Mesenteric fat pad (tissue), 1 donor: ENCODE results near the gene LGALS4. TPM values are rescaled to one million over a fixed set of nuclear protein-coding genes. Genes with fewer than 3 reads are reported as not detected.
"Not testable (repeated sequence)": the region's sequence is repeated elsewhere in the genome, so short reads cannot be mapped to it uniquely, and the experiment has no call there.

Source experiments
- DNase-seq: peaks from one replicate; pipeline ENCODE4 v3.0.0-alpha.2; 2020; ENCODE audit warnings: low spot score
- total RNA-seq: library from RNA; stranded (reverse); fragmentation: NEBNext Ultra II Directional; extraction: Animal tissue kit (Norgen Biotek cat#: 25700); gene quantifications from one replicate; pipeline ENCODE4 v1.2.1, GENCODE V29; 2021
- donor health status: DM: yes; HTN: yes; CAD: no.

The LGALS4 gene
- total RNA-seq, 1 donor from 2014 or later: 3.5 TPM

DNA sequence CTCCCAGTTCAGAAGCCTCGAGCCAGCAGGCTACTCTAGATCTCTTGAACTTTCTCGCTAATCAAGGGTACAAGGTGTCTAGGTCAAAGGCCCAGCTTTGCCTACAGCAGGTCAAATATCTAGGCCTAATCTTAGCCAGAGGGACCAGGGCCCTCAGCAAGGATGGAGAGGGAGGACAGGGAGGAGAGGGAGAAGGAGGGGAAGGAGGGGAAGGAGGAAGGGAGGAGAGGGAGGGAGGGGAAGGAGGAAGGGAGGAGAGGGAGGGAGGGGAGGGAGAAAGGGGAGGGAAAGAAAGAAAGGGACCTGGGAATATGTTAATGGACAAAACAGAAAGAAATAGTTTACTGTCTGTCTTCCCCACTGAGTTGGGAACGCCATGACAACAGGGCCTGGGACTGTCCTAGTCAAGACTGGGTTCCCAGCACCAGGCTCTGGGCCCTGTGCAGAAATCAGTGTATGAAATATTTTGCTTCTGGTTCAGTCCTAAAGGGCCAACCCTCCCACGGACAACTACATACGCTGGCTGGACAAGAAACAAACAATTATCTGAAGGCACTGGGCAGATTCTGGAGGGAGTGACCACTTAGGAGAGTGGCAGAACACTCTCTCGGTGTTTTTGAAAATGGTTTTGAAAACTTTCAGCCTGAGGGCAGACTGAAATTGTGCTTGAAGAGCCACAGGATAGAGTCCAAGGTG is 14.3 kb upstream of the LGALS4 start:
- no peak for DNase-seq

DNA sequence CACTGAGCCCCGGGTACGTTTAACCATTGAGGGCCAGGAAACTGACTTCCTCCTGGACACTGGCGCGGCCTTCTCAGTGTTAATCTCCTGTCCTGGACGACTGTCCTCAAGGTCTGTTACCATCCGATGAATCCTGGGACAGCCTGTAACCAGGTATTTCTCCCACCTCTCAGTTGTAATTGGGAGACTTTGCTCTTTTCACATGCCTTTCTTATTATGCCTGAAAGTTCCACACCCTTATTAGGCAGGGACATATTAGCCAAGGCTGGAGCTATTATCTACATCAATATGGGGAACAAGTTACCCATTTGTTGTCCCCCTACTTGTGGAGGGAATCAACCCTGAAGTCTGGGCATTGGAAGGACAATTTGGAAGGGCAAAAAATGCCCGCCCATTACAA is 13.2 kb upstream of the LGALS4 start:
- DNase-seq: not testable (repeated sequence)

DNA sequence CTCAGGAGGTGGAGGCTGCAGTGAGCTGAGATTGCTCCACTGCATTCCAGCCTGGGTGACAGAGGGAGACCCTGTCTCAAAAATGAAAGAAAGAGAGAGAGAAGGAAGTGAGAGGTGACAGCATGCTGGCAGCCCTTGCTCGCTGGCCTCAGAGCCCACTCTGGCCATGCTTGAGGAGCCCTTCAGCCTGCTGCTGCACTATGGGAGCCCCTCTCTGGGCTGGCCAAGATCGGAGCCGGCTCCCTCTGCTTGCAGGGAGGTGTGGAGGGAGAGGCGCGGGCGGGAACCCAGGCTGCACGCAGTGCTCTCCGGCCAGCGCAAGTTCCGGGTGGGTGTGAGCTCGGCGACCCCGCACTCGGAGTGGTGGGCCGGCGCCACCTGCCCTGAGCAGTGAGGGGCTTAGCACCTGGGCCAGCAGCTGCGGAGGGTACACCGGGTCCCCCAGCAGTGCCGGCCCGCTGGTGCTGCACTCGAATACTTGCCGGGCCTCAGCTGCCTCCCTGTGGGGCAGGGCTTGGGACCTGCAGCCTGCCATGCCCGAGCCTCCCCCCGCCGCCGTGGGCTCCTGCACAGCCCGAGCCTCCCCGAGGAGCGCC is 8.6 kb upstream of the LGALS4 start:
- DNase-seq: not testable (repeated sequence)

DNA sequence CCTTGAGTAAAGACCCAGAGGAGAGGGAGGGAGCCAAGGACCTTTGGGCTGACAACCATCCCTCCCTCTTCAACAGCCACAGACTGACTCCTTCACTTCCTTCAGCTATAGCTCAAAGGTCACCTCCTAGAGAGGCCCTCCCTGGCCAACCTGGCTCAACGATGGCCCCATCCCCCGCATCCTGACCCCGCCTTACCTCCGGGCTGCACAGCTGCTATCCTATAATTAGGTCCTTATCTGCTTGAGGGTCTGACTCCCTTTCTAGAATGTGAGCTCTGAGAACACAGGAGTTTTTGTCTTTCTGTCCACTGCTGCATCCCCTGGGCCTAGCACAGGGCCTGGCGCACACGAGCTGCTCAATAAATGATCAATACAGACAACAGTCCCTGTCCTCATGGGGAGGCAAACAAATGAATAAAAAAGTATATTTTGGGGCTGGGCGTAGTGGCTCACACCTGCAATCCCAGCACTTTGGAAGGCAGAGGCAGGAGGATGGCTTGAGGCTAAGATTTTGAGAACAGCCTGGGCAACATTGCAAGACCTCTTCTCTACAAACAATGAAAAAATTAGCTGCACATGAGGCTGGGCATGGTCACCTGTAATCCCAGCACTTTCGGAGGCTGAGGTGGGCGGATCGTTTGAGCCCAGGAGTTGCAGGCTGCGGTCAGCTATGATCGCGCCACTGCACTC is 6.6 kb upstream of the LGALS4 start:
- no peak for DNase-seq

DNA sequence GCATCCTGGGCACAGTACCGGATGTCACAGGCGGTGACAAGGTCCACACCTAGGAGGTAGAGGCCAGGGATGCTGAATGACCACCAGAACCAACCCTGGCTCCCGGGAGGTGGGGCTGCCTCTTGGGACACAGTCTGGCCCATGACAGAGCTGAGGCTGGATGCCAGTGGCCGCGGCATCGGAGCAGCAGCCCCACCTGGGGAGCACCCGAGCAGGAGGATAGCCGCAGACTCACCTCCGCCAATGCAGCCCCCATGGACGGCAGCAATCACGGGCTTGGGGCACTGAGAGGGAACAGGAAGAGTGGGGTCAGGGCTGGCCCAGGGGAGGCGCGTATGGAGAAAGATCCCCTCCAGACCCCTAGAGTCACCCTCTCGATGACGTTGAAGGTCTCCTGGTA is 4.3 kb upstream of the LGALS4 start:
- DNase-seq: no peak

DNA sequence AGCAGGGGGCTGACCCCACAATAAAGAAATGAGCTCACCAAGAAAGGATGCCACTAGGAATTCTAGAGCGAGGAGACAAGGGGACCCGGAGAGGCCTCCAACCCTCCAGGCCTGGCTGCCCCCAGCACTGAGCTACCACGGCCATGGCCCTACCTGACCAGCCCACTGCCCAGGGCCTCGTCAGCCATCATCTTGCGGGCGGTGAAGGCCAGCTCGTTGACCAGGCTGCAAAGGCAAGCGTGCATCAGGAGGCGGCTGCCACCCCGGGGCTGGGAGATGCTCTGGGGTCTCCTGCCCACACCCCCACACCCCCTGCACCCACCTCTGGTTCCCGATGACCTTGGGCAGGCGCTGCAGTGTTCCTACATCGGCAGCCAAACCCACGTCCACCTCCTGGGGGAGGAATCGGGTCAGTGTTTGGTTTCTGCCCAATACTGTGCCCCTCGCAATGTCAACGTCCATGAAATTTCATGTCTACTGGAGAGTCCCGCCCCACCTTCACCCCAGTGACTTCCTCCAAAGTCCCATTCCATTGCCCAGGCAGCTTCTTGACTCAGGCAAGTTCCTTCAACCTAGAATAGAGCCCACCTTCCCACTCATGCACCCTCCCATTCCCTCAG is 3.5 kb upstream of the LGALS4 start:
- DNase-seq: no peak

DNA sequence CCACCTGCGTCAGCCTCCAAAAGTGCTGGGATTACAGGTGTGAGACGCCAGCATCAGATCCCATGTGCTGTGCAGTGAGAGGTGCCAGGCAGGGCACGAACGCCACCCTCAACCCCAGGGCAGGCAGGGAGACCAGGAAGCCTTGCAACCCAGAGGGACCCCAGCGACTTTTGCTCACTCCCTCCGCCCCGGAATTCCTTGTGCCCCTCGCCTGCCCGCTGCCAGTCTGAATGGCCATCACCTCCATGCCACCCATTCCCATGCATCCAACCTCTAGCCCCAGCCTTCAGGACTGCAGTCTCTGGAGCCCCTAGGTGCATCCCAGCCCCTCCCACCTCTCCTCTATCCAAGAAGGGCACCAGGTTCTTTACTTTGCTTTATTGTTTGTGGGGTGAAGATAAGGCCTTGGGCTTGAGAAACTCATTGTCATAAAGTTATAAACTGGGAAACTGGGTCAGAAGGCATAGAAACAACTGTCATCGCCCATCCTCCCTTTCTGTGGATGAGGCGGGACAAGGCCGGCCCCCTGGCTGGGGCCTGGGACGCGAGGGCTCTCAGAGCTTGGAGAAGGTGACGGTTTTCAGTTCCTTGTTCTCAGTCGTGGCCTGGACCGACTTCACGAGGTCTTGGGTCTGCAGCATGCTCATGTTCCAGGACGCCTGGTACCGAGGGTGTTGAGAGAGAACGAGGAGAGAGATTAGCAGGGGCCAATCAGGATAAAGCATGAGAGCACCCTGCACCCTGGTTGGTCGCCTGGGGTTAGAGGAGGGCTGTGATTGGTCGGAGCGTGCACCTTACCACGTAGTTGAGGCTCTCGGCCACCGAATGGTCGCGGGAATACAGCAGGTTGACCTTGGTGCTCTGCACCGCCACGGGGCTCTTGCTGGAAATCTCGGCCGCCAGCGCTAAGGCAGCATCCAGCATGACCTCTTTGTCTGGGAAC is 2.6 kb upstream of the LGALS4 start:
- no peak for DNase-seq

DNA sequence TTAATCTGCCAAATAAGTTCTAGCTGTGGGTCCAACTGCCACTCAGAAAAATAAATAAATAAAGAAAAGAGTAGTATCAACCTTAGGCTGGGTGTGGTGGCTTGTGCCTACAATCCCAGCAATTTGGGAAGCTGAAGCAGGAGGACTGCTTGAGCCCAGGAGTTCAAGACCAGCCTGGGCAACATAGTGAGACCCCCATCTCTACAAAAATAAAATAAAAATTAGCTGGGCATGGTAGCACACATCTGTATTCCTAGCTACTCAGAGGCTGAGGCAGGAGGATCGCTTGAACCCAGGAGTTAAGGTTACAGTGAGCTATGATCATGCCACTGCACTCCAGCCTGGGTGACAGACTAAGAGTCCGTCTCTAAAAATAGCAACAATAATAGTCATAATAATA is 1.2 kb upstream of the LGALS4 start:
- not testable (repeated sequence) for DNase-seq

DNA sequence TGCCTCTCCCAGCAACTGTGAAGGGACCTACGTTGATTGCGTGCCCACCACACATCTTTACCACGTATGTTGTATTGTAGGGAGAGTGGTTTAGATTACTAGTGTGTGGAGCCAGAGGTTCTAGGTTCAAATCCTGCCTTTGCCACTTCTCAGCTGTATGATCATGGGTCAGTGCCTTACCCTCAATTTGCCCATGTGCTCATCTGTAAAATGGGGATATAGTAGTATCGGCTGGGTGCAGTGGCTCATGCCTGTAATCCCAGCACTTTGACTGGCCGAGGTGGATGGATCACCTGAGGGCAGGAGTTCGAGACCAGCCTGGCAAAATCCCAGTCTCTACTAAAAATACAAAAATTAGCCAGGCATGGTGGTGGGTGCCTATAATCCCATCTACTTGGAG is 578 bp upstream of the LGALS4 start:
- no peak for DNase-seq

DNA sequence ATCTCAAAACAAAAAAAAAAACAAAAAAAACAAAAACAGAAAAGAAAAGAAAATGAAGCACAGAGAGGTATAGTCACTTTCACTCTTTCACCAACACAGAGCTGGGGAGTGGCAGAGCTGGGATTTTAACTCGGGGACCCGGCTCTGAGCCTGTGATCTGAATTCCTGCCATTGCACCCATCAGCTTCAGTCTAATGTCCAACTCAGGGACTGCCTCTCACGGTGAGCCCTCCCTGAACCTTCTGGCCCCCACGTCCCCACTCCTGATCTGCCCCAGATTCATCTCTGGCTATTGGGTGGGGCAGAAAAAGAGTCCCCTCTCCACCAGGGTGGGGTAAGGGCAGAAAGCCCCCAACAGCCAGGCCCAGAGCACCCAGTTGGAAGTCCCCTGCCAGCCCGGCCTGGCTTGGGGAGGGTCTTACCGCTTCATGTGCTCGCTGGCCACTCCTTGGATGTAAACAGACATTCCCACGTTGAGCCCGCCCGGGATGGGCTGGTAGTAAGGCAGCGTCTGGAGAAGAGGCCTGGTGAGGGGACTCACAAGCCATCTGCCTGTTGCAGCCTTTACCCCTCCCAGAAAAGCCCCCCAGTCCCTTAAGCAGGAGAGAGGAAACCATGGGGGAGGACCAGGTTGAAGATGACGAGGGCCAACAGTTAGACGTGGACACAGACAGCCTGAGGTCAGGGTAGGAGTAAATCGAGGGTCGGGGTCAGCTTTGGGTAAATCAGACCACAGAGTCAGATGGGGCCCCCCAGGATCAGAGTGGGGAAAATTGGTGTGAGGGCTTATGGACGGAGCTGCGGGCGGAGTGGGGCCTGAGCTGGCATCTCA is 520 bp downstream of the LGALS4 start:
- DNase-seq: no peak

DNA sequence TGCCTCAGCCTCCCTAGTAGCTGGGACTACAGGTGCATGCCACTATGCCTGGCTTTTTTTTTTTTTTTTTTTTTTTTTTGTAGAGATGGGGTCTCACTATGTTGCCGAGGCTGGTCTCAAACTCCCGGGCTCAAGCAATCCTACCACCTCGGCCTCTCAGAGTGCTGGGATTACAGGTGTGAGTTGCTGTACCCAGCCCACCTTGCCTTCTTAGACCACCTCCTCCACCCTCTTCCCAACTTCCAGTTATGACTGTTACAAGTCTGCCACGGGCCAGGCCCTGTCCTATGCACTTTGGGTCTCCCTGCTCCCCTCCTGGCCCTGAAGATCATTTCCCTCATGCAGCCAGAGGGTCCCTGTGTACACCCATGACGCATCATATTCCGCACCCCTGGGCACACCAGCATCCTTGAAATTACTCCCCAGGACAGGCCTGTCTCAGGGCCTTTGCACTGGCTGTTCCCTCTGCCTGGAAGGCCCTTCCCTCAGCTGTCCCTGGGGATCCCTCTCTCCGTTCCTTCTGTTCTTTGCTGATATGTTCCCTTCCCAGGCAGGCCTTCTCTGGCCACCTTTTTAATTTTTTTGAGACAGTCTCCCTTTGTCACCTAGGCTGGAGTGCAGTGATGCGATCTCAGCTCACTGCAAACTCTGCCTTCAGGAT is 3.0 kb downstream of the LGALS4 start:
- DNase-seq: no peak

DNA sequence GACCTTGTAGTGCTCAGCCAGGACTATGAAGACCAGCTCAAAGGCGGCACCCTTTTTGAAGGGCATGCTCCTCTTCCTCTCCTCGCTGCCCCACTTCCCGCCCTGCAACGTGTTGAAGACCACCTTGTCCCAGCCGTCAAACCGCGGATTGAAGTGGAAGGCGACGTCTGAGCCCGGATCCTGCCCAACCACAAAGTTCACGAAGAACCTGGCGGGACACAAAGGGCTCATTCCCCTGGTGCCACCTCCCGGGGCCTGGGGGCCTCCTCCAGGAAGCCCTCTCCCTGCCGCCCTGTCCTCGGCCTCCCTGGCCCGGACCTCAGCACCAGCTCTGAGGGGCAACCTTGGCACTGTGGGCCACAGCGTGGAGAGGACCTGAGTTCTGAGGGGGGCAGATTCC is 4.0 kb downstream of the LGALS4 start:
- no peak for DNase-seq

DNA sequence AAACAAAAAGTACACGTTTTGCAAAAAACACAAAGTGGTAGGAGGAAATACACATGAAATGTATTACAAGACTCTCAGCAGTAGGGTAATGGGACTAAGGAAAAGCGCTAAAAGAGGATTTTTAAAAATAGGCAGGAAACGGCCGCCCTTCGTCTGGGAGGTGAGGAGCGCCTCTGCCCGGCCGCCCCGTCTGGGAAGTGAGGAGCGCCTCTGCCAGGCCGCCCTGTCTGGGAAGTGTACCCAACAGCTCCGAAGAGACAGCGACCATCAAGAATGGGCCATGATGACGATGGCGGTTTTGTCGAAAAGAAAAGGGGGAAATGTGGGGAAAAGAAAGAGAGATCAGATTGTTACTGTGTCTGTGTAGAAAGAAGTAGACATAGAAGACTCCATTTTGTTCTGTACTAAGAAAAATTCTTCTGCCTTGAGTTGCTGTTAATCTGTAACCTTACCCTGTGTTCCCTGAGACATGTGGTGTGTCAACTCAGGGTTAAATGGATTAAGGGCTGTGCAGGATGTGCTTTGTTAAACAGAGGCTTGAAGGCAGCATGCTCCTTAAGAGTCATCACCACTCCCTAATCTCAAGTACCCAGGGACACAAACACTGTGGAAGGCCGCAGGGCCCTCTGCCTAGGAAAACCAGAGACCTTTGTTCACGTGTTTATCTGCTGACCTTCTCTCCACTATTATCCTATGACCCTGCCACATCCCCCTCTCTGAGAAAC is 5.2 kb downstream of the LGALS4 start:
- not testable (repeated sequence) for DNase-seq

DNA sequence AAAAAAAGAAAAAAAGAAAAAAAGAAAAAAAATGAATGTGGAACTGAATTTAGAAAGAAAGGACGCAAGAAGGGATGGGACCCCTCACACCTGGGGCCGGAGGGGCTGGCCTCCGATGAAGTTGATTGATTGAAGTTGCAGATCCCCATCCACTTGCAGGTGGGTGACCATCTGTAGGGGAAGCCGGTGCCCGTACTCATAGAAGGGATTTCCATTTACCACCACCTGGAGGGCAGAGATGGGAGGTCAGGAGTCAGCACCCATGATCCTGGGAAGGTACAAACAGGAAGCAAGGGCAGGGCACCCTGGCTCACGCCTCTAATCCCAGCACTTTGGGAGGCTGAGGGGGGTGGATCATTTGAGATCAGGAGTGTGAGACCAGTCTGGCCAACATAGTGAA is 6.4 kb downstream of the LGALS4 start:
- no peak for DNase-seq

DNA sequence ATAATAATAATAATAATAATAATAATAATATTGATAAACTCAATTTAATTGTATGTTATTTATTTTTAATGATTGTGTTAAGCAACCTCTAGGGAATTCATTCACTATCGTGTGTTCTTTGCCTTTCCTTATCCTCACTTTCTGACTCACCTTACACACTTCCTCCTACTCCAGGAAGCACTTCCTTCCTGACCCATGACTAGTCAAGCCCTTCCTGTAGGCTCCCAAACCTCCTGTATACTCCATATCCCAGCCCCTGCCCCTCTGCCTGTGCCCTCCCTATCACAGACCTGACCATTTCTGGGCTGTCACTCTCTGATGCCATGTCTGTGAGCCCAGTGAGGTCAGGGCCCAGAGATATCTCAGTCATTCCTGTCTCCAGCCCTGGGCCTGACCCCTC is 7.6 kb downstream of the LGALS4 start:
- DNase-seq: no peak

DNA sequence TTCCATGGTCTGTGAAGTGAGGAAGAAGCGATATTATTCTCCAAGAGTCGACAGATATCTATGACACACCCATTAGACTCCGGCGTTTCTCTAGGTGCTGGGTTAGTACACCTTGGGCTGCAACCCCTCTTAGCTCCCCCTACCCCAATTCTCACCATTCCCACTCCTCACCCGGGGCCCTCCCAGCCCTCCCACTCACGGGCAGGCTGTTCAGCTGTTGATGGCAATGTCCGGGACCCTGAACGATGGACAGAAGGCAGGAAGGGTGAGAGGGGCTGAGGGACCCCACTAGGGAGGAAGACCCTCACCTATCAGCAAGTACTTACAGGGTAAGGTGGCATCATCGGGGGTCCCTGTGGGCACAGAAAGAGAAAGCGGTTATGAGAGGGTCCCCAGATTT is 9.2 kb downstream of the LGALS4 start:
- DNase-seq: no peak

DNA sequence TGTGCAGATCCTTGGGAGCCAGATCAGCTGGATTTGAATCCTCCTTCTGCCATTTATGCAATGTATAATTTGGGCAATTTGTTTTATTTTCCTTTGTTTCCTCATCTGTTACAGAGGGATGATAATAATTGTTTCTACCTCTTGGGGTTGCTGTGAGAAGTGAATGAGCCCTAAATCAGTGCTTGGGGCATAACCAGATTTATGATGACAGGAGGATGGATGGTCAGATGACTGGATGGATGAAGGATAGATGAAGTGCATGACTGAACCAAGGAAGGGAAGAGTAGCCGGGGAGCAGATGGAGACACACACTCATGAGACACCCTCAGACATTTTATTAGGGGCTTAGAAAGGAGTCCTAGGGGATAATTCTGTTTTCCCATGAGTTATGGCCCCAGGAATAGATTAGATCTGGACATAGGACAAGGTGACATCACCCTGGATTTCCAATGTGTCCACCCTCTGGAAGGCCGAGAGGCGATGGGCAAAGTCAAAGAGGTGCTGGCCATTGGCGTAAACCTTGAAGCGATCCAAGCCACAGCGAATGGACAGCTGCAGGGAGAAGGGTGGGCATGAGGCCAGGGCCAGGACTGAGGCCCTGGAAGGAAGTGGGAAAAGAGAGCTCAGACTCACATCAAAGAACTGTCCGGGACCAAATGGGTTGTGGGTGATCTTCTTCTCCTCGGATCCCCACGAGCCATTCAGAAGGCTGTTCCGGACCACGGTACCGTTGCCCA is 11.2 kb downstream of the LGALS4 start:
- DNase-seq: no peak
